OCI-LY3 (cell line): ENCODE results near the gene GSE1.

ENCODE experiments used
- H2AFZ ChIP-seq: fragments of 200-600, 300-600 bp; shearing (Covaris generic); 2 replicates; pipeline ENCODE4 v1.6.0; 2014; ENCODE audit warnings: antibody characterized with exemption, low read depth, low read length
- H3K27ac ChIP-seq: fragments of 200-600, 300-600 bp; sonication (generic); 2 replicates; pipeline ENCODE4 v1.5.1; 2014; ENCODE audit warnings: mild to moderate bottlenecking, low read length, moderate library complexity, mixed read lengths
- H3K27me3 ChIP-seq: fragments of 200-600, 300-600 bp; sonication (generic); 2 replicates; pipeline ENCODE4 v1.6.1; 2014; ENCODE audit warnings: low read depth, low read length, mixed read lengths
- H3K36me3 ChIP-seq: fragments of 200-600, 300-600 bp; sonication (generic); replicated peaks from 2 replicates; pipeline ENCODE3; 2014; ENCODE audit warnings: low read depth, low read length, mixed read lengths
- H3K4me1 ChIP-seq: fragments of 300-600, 200-600 bp; sonication (generic); 2 replicates; pipeline ENCODE4 v1.6.1; 2014; ENCODE audit warnings: low read length, mixed read lengths
- H3K4me2 ChIP-seq: fragments of 200-600, 300-600 bp; sonication (generic); 2 replicates; pipeline ENCODE4 v1.6.1; 2014; ENCODE audit warnings: low read length, mixed read lengths
- H3K4me3 ChIP-seq: fragments of 300-600, 200-600 bp; sonication (generic); 2 replicates; pipeline ENCODE4 v1.5.1; 2014; ENCODE audit warnings: antibody characterized with exemption, mild to moderate bottlenecking, low read length, moderate library complexity
- H3K79me2 ChIP-seq: fragments of 300-600, 200-600 bp; shearing (Covaris generic); 2 replicates; pipeline ENCODE4 v1.6.1; 2014; ENCODE audit warnings: mild to moderate bottlenecking, low read length, mixed read lengths
- H3K9ac ChIP-seq: fragments of 300-600, 200-600 bp; shearing (Covaris generic); 2 replicates; pipeline ENCODE4 v1.6.0; 2014; ENCODE audit warnings: mild to moderate bottlenecking, low read length, moderate library complexity
- H3K9me3 ChIP-seq: fragments of 200-600, 300-600 bp; shearing (Covaris generic); 2 replicates; pipeline ENCODE4 v1.6.1; 2014; ENCODE audit warnings: low read length, mixed read lengths; ENCODE audit not compliant: insufficient read depth
- H4K20me1 ChIP-seq: fragments of 200-600, 300-600 bp; sonication (generic); 2 replicates; pipeline ENCODE4 v1.6.1; 2016; ENCODE audit warnings: low read length, mixed read lengths; ENCODE audit not compliant: insufficient read depth
- EZH2phosphoT487 ChIP-seq: fragments of 200-600 bp; shearing (Covaris generic); IDR thresholded peaks from 2 replicates; pipeline ENCODE4 v1.6.1; 2018; ENCODE audit warnings: antibody characterized with exemption, mixed run types, low read depth
- TF ChIP-seq, protein P1 (sequence below): fragments of 200-600, 300-600 bp; sonication (generic); IDR thresholded peaks from 2 replicates; pipeline ENCODE4 v1.5.1; 2014; ENCODE audit warnings: antibody characterized with exemption, low read length, low read depth

GSE1 gene

DNA sequence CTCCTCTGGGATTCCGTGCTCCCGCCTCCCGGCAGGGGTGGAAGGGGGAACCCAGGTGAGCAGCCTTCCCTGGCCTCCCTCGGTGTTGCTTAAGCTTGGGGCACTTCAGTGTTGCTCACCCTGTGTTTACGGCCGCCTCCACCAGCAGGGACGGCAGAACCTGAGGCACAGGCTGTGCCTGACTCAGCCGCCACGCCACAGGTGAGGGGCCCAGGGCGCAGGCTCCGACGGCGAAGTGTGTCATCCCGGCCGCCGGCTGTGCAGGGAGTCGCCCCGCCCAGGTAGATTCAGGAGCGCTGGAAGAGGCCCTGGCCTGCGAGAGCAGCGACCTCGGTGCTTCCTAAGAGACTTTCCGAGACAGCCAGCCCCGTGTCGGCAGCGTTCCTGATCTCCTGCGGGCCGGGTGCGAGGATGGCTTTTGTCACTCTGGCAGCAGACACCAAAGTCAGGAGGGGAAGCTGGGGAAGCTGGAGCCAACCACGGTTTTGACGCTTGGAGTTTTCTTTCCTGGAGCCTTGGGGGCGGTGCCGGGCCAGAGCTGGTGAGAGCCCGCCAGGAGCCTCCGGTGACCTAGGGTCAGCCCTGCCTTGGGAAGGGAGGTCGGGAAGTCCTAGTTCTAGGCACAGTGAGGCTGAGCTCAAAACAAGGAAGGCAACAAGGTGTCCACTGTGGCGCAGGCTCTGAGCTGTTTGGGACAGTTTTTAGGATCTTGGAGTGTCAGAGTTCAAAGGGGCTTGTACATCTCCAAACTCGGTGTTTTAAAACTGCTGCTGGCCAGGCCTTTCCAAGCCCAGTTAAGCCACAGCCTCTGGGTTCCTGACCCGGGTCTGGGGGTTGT is 2.1 kb downstream of the GSE1 start:
- no peaks in the 10 kb centered on the region for H3K9me3 ChIP-seq
- H3K9ac ChIP-seq: peak overlapping the region; percentile 51
- H3K27ac ChIP-seq: no peak overlapping the region
- no peak overlapping the region for H2AFZ ChIP-seq
- H3K27me3 ChIP-seq: peaks cover 15% of the 10 kb centered on the region
- H3K36me3 ChIP-seq: no peaks in the 10 kb centered on the region
- peaks cover 50% of the 10 kb centered on the region for H3K4me1 ChIP-seq
- peak overlapping the region; percentile 85 for H3K4me3 ChIP-seq
- H4K20me1 ChIP-seq: peaks cover 77% of the 10 kb centered on the region
- H3K4me2 ChIP-seq: peak overlapping the region; percentile 96
- TF ChIP-seq EZH2phosphoT487: no peak
- TF ChIP-seq, protein P1, sequence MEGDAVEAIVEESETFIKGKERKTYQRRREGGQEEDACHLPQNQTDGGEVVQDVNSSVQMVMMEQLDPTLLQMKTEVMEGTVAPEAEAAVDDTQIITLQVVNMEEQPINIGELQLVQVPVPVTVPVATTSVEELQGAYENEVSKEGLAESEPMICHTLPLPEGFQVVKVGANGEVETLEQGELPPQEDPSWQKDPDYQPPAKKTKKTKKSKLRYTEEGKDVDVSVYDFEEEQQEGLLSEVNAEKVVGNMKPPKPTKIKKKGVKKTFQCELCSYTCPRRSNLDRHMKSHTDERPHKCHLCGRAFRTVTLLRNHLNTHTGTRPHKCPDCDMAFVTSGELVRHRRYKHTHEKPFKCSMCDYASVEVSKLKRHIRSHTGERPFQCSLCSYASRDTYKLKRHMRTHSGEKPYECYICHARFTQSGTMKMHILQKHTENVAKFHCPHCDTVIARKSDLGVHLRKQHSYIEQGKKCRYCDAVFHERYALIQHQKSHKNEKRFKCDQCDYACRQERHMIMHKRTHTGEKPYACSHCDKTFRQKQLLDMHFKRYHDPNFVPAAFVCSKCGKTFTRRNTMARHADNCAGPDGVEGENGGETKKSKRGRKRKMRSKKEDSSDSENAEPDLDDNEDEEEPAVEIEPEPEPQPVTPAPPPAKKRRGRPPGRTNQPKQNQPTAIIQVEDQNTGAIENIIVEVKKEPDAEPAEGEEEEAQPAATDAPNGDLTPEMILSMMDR: no peak
- peaks cover 39% of the 10 kb centered on the region for H3K79me2 ChIP-seq

DNA sequence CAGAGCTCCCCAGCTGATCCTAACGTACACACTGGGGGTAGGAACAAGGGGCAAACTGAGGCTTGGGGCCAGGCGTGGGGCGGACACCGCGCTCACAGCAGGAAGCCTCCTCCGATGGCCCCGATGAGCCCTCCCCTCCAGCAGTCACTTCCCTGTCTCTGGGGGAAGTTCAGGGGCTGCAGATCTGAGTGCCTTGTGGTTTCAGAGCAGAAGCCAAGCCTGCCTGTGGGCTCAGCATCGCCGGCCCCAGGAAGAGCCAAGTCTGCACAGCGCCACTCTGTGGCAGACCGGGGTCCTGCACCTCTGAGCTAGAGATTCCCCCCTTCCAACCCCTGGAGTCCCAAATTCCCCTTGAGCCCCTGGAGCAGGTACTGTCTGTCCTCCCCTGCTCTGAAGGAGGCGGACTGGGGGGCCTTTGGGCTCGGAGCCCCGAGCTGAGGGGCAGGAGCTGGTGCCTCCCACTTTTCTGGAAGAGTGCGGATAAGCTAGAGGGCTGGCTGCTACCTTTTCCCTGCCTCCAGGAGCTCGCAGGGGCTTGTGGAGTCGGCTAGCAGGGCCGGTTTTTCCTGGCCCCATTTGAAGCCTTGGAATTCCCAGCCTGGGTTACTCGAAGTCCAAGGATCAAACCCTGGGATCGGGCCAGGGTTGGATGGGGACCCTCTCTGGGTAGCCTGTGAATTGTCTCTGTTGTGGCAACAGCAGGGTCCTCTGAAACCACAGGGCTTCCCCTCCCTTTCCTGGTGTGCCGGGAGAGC is 2.9 kb downstream of the GSE1 start:
- H3K4me1 ChIP-seq: peaks cover 43% of the 10 kb centered on the region
- peaks cover 47% of the 10 kb centered on the region for H3K79me2 ChIP-seq
- H2AFZ ChIP-seq: no peak overlapping the region
- peak overlapping the region; percentile 85 for H3K4me3 ChIP-seq
- H3K36me3 ChIP-seq: no peaks in the 10 kb centered on the region
- H3K27me3 ChIP-seq: peaks cover 15% of the 10 kb centered on the region
- H4K20me1 ChIP-seq: peaks cover 78% of the 10 kb centered on the region
- H3K9me3 ChIP-seq: no peaks in the 10 kb centered on the region
- peak overlapping the region; percentile 96 for H3K4me2 ChIP-seq
- no peak overlapping the region for H3K27ac ChIP-seq
- no peak for TF ChIP-seq EZH2phosphoT487
- TF ChIP-seq, protein P1: peak; percentile 89
- peak overlapping the region; percentile 56 for H3K9ac ChIP-seq

DNA sequence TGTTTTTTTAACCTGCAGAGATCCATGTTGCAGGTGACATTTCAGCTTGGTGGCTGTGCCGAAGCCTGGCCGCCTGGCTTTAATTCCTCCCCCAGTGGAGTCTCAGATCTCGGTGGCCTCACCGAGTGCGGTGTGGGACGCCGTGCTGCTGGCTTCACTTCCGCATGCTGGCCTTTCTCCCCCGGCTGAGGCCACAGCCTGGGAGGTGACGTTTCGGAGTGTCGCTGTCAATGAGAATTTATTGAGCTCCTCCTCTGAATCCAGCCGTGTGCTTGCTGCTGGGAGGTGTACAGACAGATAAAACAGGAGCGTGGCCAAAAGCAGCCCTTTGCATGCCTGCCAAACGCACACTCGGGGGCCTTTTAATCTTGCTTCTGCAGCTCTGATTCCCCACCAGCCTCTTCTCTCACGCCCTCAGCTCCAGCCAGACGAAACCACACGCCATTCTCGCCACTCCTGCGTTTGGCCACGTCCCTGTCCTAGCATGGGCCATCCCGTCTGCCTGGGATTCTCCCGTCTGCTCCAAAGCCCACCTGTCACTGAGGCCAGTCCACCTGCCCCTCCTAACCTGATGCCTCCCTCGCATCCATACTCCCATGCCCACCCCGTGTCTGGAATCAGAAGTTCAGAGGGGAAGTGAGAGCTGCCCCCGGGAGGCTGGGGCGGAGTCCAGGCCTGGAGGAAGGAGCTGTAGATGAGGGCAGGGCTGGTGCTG is 3.6 kb downstream of the GSE1 start:
- Histone ChIP-seq H4K20me1 (peaks cover 86% of the 10 kb centered on the region), H3K36me3 (no peaks in the 10 kb centered on the region), H3K9me3 (no peaks in the 10 kb centered on the region), H3K79me2 (peaks cover 54% of the 10 kb centered on the region), H2AFZ (no peak overlapping the region), H3K4me2 (peak overlapping the region; percentile 96), H3K4me1 (peaks cover 43% of the 10 kb centered on the region), H3K9ac (peak overlapping the region; percentile 56), H3K27ac (no peak overlapping the region), H3K27me3 (peaks cover 15% of the 10 kb centered on the region), H3K4me3 (peak overlapping the region; percentile 85)
- TF ChIP-seq, protein P1: no peak
- no peak for TF ChIP-seq EZH2phosphoT487
